Breast epithelium (tissue), 4 donors: Measurements from ENCODE around the gene CELSR3. TPM values are rescaled to one million over a fixed set of nuclear protein-coding genes. Genes with fewer than 3 reads are reported as not detected.

ENCODE experiments used
- DNase-seq, 2 donors: peaks; one replicate each; pipeline ENCODE4 v3.0.0-alpha.2; 2019; ENCODE audit warnings: low spot score in 2 of 2
- H3K27ac ChIP-seq, 2 donors: fragments of 200-600 bp; sonication (generic) in 1 of 2; one replicate each; pipeline ENCODE4 v1.5.1; 2016 to 2019; ENCODE audit warnings: mild to moderate bottlenecking in 1 of 2
- H3K27me3 ChIP-seq, 2 donors: fragments of 200-600 bp; sonication (generic) in 1 of 2; one replicate each; pipeline versions ENCODE4 v1.5.1 to v1.6.0; 2017 to 2019; ENCODE audit warnings: control low read depth in 1 of 2, mild to moderate bottlenecking in 1 of 2
- H3K36me3 ChIP-seq: fragments of 200-600 bp; one replicate; pipeline ENCODE4 v1.5.1; 2019
- H3K4me1 ChIP-seq, 2 donors: fragments of 200-600 bp; sonication (generic); one replicate each; pipeline ENCODE4 v1.5.1; 2016 to 2019; ENCODE audit warnings: control low read depth in 1 of 2
- H3K4me3 ChIP-seq, 3 donors: fragments of 200-600 bp; sonication (generic); 1 replicate in 2 of 3; 2 replicates in 1 of 3; pipeline ENCODE4 v1.5.1; 2016 to 2019; ENCODE audit warnings: mild to moderate bottlenecking in 3 of 3, moderate library complexity in 2 of 3
- H3K9me3 ChIP-seq, 2 donors: fragments of 200-600 bp; sonication (generic) in 1 of 2; one replicate each; pipeline ENCODE4 v1.5.1; 2016 to 2019; ENCODE audit warnings: control low read depth in 1 of 2
- POLR2A ChIP-seq: fragments of 450-650 bp; IDR thresholded peaks from one replicate; pipeline ENCODE4 v1.6.1; 2016; ENCODE audit warnings: antibody characterized with exemption, mild to moderate bottlenecking, moderate library complexity
- POLR2AphosphoS5 ChIP-seq, 3 donors: sonication (generic); formaldehyde crosslinking; IDR thresholded peaks; one replicate each; pipeline ENCODE4 v1.6.1; 2017; ENCODE audit warnings: antibody characterized with exemption in 3 of 3
- intact Hi-C: fragments of 100-400 bp; cut with DNase I; formaldehyde crosslinking; loops from one replicate; pipeline ENCODE4 v1.15.1; 2023; ENCODE audit warnings: low total_unique reads
- total RNA-seq, 3 donors: library from RNA; depleted of rRNA; stranded (reverse); fragments of >200 nt; gene quantifications; one replicate each; pipeline ENCODE4 v1.1.0, GENCODE V29; 2016
- TF ChIP-seq, protein P1 (sequence below), 3 donors: fragments of 450-650 bp; IDR thresholded peaks; one replicate each; pipeline ENCODE4 v1.5.1; 2016 to 2017; ENCODE audit warnings: antibody characterized with exemption in 3 of 3, mild to moderate bottlenecking in 3 of 3, moderate library complexity in 3 of 3

Gene CELSR3
- total RNA-seq, 3 donors from 2014 or later = 0.88 to 1.3 (median 1.1) TPM

DNA sequence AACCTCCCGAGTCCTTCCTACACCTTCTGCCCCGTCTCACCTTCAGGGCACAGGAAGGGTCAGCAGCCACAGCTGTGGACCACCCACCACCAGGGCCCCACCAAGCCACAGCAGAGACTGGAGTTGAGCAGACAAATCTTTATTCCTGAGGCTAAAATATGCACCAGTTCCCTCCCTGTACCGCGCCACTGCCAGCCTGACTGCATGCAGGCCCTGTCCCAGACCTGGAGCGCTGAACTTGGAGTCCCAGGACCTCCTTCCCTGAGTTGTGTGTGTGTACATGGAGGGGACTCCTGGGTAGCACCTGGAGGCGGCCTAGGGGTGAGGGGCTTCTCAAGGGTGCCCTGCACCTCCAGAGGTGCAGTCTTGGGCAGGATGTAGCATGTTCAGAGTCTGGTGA lies 37.1 kb downstream of the CELSR3 start:
- TF ChIP-seq POLR2A (no peak), POLR2AphosphoS5 (IDR thresholded peaks at IDR 0.05) (no peak)
- TF ChIP-seq, protein P1, sequence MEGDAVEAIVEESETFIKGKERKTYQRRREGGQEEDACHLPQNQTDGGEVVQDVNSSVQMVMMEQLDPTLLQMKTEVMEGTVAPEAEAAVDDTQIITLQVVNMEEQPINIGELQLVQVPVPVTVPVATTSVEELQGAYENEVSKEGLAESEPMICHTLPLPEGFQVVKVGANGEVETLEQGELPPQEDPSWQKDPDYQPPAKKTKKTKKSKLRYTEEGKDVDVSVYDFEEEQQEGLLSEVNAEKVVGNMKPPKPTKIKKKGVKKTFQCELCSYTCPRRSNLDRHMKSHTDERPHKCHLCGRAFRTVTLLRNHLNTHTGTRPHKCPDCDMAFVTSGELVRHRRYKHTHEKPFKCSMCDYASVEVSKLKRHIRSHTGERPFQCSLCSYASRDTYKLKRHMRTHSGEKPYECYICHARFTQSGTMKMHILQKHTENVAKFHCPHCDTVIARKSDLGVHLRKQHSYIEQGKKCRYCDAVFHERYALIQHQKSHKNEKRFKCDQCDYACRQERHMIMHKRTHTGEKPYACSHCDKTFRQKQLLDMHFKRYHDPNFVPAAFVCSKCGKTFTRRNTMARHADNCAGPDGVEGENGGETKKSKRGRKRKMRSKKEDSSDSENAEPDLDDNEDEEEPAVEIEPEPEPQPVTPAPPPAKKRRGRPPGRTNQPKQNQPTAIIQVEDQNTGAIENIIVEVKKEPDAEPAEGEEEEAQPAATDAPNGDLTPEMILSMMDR (IDR thresholded peaks at IDR 0.05) = no peak
- Histone ChIP-seq H3K27ac (no peak overlapping the region), H3K4me1 (no peaks in the 10 kb centered on the region), H3K4me3 (no peak overlapping the region), H3K36me3 (no peaks in the 10 kb centered on the region), H3K27me3 (no peaks in the 10 kb centered on the region), H3K9me3 (no peaks in the 10 kb centered on the region)
- intact Hi-C loops = no loop called here
- DNase-seq = no peak

DNA sequence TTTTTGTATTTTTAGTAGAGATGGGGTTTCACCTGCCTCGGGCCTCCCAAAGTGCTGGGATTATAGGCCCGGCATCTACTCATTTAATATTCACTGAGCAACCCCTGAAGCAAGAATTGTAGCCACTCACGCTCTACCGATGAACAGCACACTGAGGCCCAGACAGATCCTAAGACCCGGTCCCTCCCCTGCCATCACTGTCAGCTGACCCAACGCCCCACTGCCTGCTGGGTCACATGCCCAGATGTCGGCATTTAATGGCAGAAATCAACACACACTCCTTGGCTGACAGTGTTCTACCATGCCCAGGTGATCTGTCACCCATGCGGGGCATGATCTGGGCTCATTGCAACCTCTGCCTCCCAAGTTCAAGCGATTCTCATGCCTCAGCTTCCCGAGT lies 37.9 kb downstream of the CELSR3 start:
- Histone ChIP-seq H3K27me3 (no peaks in the 10 kb centered on the region), H3K4me1 (no peaks in the 10 kb centered on the region), H3K4me3 (no peak overlapping the region), H3K27ac (no peak overlapping the region), H3K9me3 (no peaks in the 10 kb centered on the region), H3K36me3 (no peaks in the 10 kb centered on the region)
- intact Hi-C loops = no loop called here
- DNase-seq = no peak
- TF ChIP-seq POLR2A = no peak
- no peak for TF ChIP-seq POLR2AphosphoS5 (IDR thresholded peaks at IDR 0.05)
- TF ChIP-seq, protein P1 (IDR thresholded peaks at IDR 0.05) = no peak

DNA sequence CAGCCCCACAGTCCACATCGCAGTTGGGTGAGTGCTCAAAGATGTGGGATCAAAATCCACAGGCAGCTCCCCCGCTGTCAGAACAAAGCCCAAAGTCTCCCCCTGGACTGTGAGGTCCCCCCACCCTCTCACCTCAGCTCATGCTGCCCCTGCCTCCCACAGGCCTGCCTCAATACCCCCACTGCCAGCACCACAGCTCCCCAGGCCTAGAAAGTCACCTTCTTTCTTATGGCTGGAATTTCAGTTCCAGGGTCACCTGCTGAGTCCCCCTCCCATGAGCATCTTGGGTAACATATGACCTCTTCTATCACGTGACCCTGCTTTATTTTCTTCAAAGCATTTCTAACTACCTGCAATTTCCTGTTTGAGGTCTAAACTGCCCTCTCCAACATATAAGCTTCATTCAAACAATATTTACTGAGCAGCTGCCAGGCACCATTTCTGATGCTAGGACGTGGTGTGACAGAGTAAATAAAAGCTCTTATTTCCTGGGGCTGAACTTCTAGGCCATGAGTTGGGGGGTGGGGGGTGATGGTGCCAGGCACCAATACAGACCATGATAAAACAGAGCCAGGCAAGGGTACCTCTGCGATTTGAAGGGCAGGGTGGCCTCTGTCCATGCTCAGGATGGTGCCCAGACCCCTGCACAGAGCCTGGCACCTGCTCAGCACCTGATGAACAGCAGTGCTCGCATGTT lies 38.7 kb downstream of the CELSR3 start:
- H3K27me3 ChIP-seq = no peaks in the 10 kb centered on the region
- no peak overlapping the region for H3K4me3 ChIP-seq
- TF ChIP-seq, protein P1 (IDR thresholded peaks at IDR 0.05) = no peak
- TF ChIP-seq POLR2AphosphoS5 (IDR thresholded peaks at IDR 0.05) (no peak), POLR2A (no peak)
- no peaks in the 10 kb centered on the region for H3K9me3 ChIP-seq
- H3K36me3 ChIP-seq = no peaks in the 10 kb centered on the region
- intact Hi-C loops = no loop called here
- no peak for DNase-seq
- H3K27ac ChIP-seq = no peak overlapping the region
- no peaks in the 10 kb centered on the region for H3K4me1 ChIP-seq

DNA sequence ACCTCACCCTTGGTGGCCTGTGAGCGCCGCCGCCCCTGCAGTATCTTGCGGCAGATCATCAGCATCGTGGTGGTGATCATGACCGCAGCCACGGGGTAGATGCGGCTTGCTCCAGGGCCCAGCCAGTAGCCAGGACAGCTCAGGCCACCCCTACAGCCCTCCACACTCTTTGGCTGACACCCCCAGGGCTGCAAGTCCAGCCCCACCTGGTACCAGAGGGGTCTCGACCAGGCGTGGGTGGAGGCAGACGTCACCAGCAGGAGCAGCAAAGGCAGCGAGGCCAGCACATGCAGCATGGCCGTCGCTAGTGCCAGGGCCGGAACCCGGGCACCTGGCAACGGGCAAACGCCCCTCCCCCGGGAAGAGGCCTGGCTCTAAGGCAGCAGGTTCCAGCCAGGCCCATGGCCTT lies 41.2 kb downstream of the CELSR3 start, which contains the start of gene TMEM89:
Gene TMEM89, minus strand, starts transcription at position 309 of the 409 bp plus-strand sequence. Its CDS starts 13 bp downstream, at position 296.
- no peaks in the 10 kb centered on the region for H3K36me3 ChIP-seq
- H3K9me3 ChIP-seq = peaks cover 11 to 13% of the 10 kb centered on the region in 2 donors
- H3K4me3 ChIP-seq = no peak within 1 kb of the TSS
- intact Hi-C loops = no loop called here
- H3K27me3 ChIP-seq = no peaks in the 10 kb centered on the region
- no peaks in the 10 kb centered on the region for H3K4me1 ChIP-seq
- DNase-seq = no peak
- no peak within 1 kb of the TSS for H3K27ac ChIP-seq
- TF ChIP-seq, protein P1 (IDR thresholded peaks at IDR 0.05) = no peak
- TF ChIP-seq POLR2AphosphoS5 (IDR thresholded peaks at IDR 0.05) (no peak), POLR2A (no peak)
